Type B pancreatic cell (in vitro differentiated cells): Measurements from ENCODE around the gene WWTR1. TPM values are rescaled to one million over a fixed set of nuclear protein-coding genes. Genes with fewer than 3 reads are reported as not detected.

Experiments
- DNase-seq: peaks from one replicate; pipeline ENCODE4 v3.0.0; 2021; ENCODE audit warnings: mixed read lengths; ENCODE audit not compliant: unreplicated experiment; ENCODE audit errors: extremely low spot score
- H3K27ac Mint-ChIP-seq: 2 replicates; pipeline ENCODE4 v1.8.0; 2021; ENCODE audit warnings: mild to moderate bottlenecking, mixed read lengths
- H3K27me3 Mint-ChIP-seq: 2 replicates; pipeline ENCODE4 v1.8.0; 2021; ENCODE audit warnings: mixed read lengths
- H3K36me3 Mint-ChIP-seq: 2 replicates; pipeline ENCODE4 v1.8.0; 2021; ENCODE audit warnings: mixed read lengths
- H3K4me1 Mint-ChIP-seq: one replicate; pipeline ENCODE4 v1.8.0; 2021; ENCODE audit warnings: mixed read lengths; ENCODE audit not compliant: unreplicated experiment
- H3K4me3 Mint-ChIP-seq: 2 replicates; pipeline ENCODE4 v1.8.0; 2021; ENCODE audit warnings: mild to moderate bottlenecking, mixed read lengths
- H3K9me3 Mint-ChIP-seq: 2 replicates; pipeline ENCODE4 v1.8.0; 2021; ENCODE audit warnings: mixed read lengths
- CTCF ChIP-seq: fragments of 200-600 bp; sonication (generic); conservative IDR thresholded peaks from 2 replicates; pipeline ENCODE4 v1.5.0; 2021; ENCODE audit warnings: antibody characterized with exemption, mild to moderate bottlenecking
- total RNA-seq: library from RNA; stranded (reverse); gene quantifications from 2 replicates; pipeline ENCODE4 v1.2.1, GENCODE V29; 2021; ENCODE audit warnings: low replicate concordance

Gene WWTR1
- total RNA-seq, 1 donor from 2014 or later: 65.0 TPM

DNA sequence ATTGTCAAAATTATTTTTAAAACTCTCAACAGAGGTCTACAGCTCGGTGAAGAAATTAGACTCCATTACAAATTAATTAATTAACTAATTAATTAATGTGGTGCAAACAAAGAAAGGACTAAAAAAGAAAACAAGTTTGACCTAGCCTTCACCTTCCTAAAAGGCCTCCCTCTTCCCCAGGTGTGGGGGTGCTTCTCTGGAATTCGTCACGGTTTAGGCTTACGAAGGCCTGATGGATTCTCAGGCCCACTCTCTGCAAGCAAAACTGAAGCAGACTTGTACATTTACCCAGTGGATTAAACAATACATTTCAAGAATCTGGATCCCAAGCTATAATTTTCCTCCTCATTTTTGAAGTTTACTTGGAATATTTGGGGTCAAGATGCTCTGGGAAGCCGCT, 94.7 kb downstream of the WWTR1 start:
- DNase-seq: no peak
- Mint-ChIP-seq H3K9me3 (no peaks in the 10 kb centered on the region), H3K36me3 (peaks cover 28% of the 10 kb centered on the region), H3K4me1 (peaks cover 47% of the 10 kb centered on the region), H3K27ac (no peak overlapping the region), H3K27me3 (no peaks in the 10 kb centered on the region), H3K4me3 (no peak overlapping the region)
- no peak for TF ChIP-seq CTCF

DNA sequence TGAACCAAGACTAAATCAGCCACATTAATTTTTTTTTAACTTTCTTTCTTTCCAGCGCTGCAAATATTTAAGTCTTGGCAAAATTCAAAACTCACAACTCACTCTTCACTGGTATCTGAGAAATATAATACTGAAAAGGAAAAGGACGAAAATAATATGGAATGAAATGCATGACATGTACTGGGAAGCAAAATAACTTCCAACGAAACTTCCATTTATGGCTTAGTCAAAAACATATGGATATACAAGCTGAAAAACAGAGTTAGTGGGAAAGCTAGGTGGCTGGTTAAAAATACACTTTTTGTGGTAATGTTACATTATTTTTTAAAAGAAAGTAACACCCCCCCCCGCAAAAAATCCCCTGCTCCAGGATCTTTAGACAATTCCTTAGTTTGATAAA, 97.2 kb downstream of the WWTR1 start:
- Mint-ChIP-seq H3K4me3 (no peak overlapping the region), H3K27me3 (no peaks in the 10 kb centered on the region), H3K9me3 (no peaks in the 10 kb centered on the region), H3K4me1 (peaks cover 34% of the 10 kb centered on the region), H3K27ac (no peak overlapping the region), H3K36me3 (peaks cover 28% of the 10 kb centered on the region)
- no peak for DNase-seq
- no peak for TF ChIP-seq CTCF

DNA sequence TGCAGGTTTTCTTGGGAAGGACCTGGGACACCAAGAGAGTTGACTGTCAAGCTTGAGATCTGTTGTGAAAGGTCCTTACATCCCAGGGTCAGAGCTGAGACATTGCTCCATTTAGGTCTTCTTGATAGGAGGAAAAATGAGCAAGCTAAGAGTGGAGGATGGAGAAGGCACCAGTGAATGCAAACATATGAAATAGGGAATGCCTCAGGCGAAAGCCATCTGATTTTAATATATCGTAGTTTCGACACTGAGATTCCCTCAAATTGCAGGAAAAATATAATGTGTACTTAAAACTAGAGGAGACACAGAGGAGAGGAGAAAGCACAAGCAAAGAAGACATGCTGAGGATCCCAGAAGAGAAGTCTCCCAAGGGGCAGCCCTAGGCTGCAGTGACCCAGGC, 97.8 kb downstream of the WWTR1 start:
- TF ChIP-seq CTCF: no peak
- no peak overlapping the region for H3K4me3 Mint-ChIP-seq
- H3K4me1 Mint-ChIP-seq: peaks cover 39% of the 10 kb centered on the region
- peaks cover 28% of the 10 kb centered on the region for H3K36me3 Mint-ChIP-seq
- H3K27ac Mint-ChIP-seq: no peak overlapping the region
- H3K9me3 Mint-ChIP-seq: no peaks in the 10 kb centered on the region
- no peaks in the 10 kb centered on the region for H3K27me3 Mint-ChIP-seq
- DNase-seq: no peak

- Mint-ChIP-seq H3K4me1 (peaks cover 43% of the 10 kb centered on the region), H3K27ac (no peak overlapping the region), H3K4me3 (no peak overlapping the region)
These were observed 98.3 kb downstream of the WWTR1 start for GRCh38 chr3:149559525-149559924.

DNA sequence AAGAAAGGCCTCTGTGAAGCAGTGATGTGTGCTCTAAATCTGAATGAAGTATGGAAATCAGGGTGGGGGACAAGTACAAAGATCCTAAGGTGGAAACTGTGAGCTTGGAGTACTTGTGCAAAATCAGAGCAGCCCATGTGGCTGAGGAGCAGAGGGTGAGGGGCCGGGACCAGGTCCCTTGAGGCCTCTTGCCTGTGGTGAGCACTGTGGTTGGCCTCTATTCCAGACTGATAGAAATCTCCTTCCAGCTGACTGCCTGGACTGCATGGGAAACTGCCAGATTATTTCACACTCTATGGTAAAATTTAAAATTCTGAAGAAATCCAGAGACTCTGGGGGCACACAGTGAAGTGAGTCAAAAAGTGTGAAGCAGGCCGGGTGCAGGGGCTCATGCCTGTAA, 101.9 kb downstream of the WWTR1 start:
- H3K36me3 Mint-ChIP-seq: peaks cover 23% of the 10 kb centered on the region
- no peaks in the 10 kb centered on the region for H3K9me3 Mint-ChIP-seq
- H3K4me3 Mint-ChIP-seq: no peak overlapping the region
- no peak for DNase-seq
- H3K27me3 Mint-ChIP-seq: no peaks in the 10 kb centered on the region
- no peak for TF ChIP-seq CTCF
- peaks cover 60% of the 10 kb centered on the region for H3K4me1 Mint-ChIP-seq
- H3K27ac Mint-ChIP-seq: no peak overlapping the region

More at GRCh38 chr3:149559525-149559924, 98.3 kb downstream of the WWTR1 start:
- H3K9me3 Mint-ChIP-seq: no peaks in the 10 kb centered on the region
- no peak for TF ChIP-seq CTCF
- H3K27me3 Mint-ChIP-seq: no peaks in the 10 kb centered on the region
- DNase-seq: no peak
- H3K36me3 Mint-ChIP-seq: peaks cover 28% of the 10 kb centered on the region

GRCh38 chr3:149554826-149555225, 103.0 kb downstream of the WWTR1 start:
- peaks cover 51% of the 10 kb centered on the region for H3K4me1 Mint-ChIP-seq

More at GRCh38 chr3:149554826-149555225, 103.0 kb downstream of the WWTR1 start:
- Mint-ChIP-seq H3K4me3 (no peak overlapping the region), H3K27me3 (no peaks in the 10 kb centered on the region), H3K9me3 (no peaks in the 10 kb centered on the region), H3K27ac (no peak overlapping the region), H3K36me3 (peaks cover 16% of the 10 kb centered on the region)
- DNase-seq: no peak
- no peak for TF ChIP-seq CTCF
